ENCODE results near the gene PRSS23.

DNA sequence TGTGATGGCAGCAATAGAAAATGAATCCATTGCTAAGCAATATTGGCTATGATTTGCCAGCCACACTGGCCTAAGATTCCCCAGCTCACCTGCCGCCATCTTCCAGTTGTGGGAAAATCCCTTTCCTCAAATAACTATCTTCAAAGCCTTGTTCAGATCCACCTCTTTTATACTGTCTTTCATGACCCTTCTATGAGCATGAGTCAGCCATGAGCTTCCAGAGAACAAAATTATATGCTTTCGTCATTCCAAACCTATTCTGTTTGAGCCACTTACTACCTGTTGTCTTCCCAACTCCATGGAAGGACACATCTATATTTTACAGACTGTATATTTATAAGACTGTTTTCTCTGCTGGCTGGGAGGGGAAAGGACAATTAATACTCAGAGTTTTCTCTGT is 25.0 kb upstream of the PRSS23 start:
- TF ChIP-seq, protein P1, sequence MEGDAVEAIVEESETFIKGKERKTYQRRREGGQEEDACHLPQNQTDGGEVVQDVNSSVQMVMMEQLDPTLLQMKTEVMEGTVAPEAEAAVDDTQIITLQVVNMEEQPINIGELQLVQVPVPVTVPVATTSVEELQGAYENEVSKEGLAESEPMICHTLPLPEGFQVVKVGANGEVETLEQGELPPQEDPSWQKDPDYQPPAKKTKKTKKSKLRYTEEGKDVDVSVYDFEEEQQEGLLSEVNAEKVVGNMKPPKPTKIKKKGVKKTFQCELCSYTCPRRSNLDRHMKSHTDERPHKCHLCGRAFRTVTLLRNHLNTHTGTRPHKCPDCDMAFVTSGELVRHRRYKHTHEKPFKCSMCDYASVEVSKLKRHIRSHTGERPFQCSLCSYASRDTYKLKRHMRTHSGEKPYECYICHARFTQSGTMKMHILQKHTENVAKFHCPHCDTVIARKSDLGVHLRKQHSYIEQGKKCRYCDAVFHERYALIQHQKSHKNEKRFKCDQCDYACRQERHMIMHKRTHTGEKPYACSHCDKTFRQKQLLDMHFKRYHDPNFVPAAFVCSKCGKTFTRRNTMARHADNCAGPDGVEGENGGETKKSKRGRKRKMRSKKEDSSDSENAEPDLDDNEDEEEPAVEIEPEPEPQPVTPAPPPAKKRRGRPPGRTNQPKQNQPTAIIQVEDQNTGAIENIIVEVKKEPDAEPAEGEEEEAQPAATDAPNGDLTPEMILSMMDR (IDR thresholded peaks at IDR 0.05): no peak
- no peak for TF ChIP-seq POLR2AphosphoS5 (IDR thresholded peaks at IDR 0.05)

All from esophagus muscularis mucosa (tissue), 3 donors.